PFSK-1 (cell line): ENCODE measurements around the gene TAS2R13.

Source experiments
- POLR2AphosphoS5 ChIP-seq: IDR thresholded peaks from 2 replicates; pipeline ENCODE4 v1.6.1; 2012; ENCODE audit warnings: low read depth, mild to moderate bottlenecking, control low read depth, low read length, moderate library complexity
- SIN3A ChIP-seq: IDR thresholded peaks from 2 replicates; pipeline ENCODE4 v1.6.1; 2012; ENCODE audit warnings: mild to moderate bottlenecking, low read length, moderate library complexity, borderline replicate concordance; ENCODE audit not compliant: insufficient read depth

DNA sequence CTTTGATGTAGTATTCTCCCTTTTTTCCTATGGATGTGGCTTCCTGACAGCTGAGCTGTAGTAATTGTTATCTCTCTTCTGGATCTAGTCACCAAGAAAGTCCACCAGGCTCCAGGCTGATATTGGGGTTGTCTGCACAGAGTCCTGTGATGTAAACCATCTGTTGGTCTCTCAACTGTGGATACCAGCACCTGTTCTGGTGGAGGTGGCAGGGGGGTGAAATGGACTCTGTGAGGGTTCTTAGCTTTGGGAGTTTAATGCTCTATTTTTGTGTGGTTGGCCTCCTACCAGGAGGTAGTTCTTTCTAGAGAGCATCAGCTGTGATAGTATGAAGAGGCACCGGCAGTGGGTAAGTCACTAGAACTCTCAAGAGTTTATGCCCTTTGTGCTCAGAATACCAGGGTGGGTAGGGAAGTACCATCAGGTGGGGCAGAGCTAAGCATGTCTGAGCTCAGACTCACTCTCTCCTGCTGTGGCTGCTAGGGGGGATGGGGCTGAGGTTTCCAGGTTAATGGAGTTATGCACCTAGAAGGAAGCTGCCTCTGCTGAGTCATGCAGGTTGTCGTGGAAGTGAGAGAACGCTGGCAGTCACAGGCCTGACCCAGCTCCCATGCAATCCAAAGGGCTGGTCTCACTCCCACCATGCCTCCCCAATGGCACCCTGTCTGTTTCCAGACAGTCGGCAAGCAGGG, 32.7 kb upstream of the TAS2R13 start:
- TF ChIP-seq SIN3A (no peak), POLR2AphosphoS5 (no peak)
